Measurements from ENCODE around the gene FOXF2.

- TF ChIP-seq POLR2A (IDR thresholded peaks at IDR 0.05) (no peak), CTCF (IDR thresholded peaks at IDR 0.05) (no peak)
Observed at GRCh38 chr6:1381481-1382330, 7.7 kb upstream of the FOXF2 start.
